Measurements from ENCODE around the gene AGAP1. TPM values are rescaled to one million over a fixed set of nuclear protein-coding genes. Genes with fewer than 3 reads are reported as not detected.

AGAP1 gene
- total RNA-seq, 1 experiment from 2014 or later: 25.8 TPM

GRCh38 chr2:236093134-236093533 lies 599.3 kb downstream of the AGAP1 start:
- H3K4me3 Mint-ChIP-seq: no peak overlapping the region
- H2AFZ ChIP-seq (ENCODE audit: low read length): no peak overlapping the region
- no peak; the same call in 2 of the 3 replicates for TF ChIP-seq CTCF (conservative IDR thresholded peaks at IDR 0.05)
- H3K14ac ChIP-seq (ENCODE audit: insufficient read depth, low read length): no peak overlapping the region
- no peak overlapping the region for H2BK15ac ChIP-seq (ENCODE audit: low read depth, low read length)
- H4K8ac ChIP-seq (replicated peaks; ENCODE audit: insufficient read length, low read depth, low read length): no peak overlapping the region
- H3K9ac ChIP-seq (ENCODE audit: extremely low read depth, insufficient read length, low read length): no peak overlapping the region
- WGBS (ENCODE audit: extremely low coverage, insufficient read length, low lambda C conversion rate): no CpG with 5 or more reads among the region's 6 CpGs
- H3T11ph ChIP-seq (ENCODE audit: low read length): no peak overlapping the region
- H2AK5ac ChIP-seq (ENCODE audit: insufficient read length, low read length): no peak overlapping the region
- H3K27ac ChIP-seq (ENCODE audit: insufficient read length, low read depth, low read length): no peak overlapping the region
- H3K79me2 ChIP-seq (ENCODE audit: insufficient read depth, low read length): no peaks in the 10 kb centered on the region
- H3K18ac ChIP-seq (ENCODE audit: insufficient read length, low read depth, low read length): no peak overlapping the region
- peaks cover 16 to 23% of the 10 kb centered on the region in 2 experiments for H3K4me1 Mint-ChIP-seq
- no peaks in the 10 kb centered on the region for H3K9me3 Mint-ChIP-seq
- H3K56ac ChIP-seq (ENCODE audit: insufficient read length, low read depth, low read length): no peak overlapping the region
- H3K9me3 ChIP-seq (ENCODE audit: control insufficient read depth, low read depth, low read length): no peaks in the 10 kb centered on the region
- H3K4me1 ChIP-seq (ENCODE audit: insufficient read depth, low read length): peaks cover 6% of the 10 kb centered on the region
- H4K91ac ChIP-seq (ENCODE audit: insufficient read length, low read depth, low read length): no peak overlapping the region
- H2BK5ac ChIP-seq (ENCODE audit: insufficient read length, low read length): no peak overlapping the region
- no peaks in the 10 kb centered on the region for H3K23me2 ChIP-seq (ENCODE audit: insufficient read length, low read depth, low read length, poor library complexity, severe bottlenecking)
- H4K5ac ChIP-seq (ENCODE audit: insufficient read length, low read depth, low read length): no peak overlapping the region
- no peak overlapping the region for H2BK12ac ChIP-seq (ENCODE audit: insufficient read length, low read depth, low read length)
- no peak overlapping the region for H3K4ac ChIP-seq (ENCODE audit: low read depth, low read length)
- no peaks in the 10 kb centered on the region for H3K27me3 ChIP-seq (ENCODE audit: insufficient read depth, low read length)
- no peak for DNase-seq
- no peak overlapping the region for H2BK20ac ChIP-seq (ENCODE audit: low read depth, low read length, poor library complexity, severe bottlenecking)
- no peak overlapping the region for H2BK120ac ChIP-seq (ENCODE audit: low read depth, low read length, poor library complexity, severe bottlenecking)
- no peak overlapping the region for H3K27ac Mint-ChIP-seq
- no peak overlapping the region for H3K4me2 ChIP-seq (ENCODE audit: insufficient read depth, insufficient read length, low read length)
- peaks cover 13% of the 10 kb centered on the region for H3K27me3 Mint-ChIP-seq (ENCODE audit: low read depth)
- H3K36me3 Mint-ChIP-seq (ENCODE audit: insufficient read depth in 1 of 3, low read depth in 3 of 3): no peaks in the 10 kb centered on the region; a peak in 1 of 7 replicates
- no peaks in the 10 kb centered on the region for H3K79me1 ChIP-seq (ENCODE audit: insufficient read depth, low read depth, low read length, poor library complexity, severe bottlenecking)
- peaks cover 3% of the 10 kb centered on the region for H4K20me1 ChIP-seq (ENCODE audit: control insufficient read depth, insufficient read depth, insufficient read length)
- H3K23ac ChIP-seq (ENCODE audit: insufficient read length, low read depth, low read length): no peak overlapping the region

All from H9 (cell line).